ENCODE data around the gene GPS1. TPM values are rescaled to one million over a fixed set of nuclear protein-coding genes. Genes with fewer than 3 reads are reported as not detected.

GPS1 gene
- total and polyA plus RNA-seq, 4 donors = 53.9 to 66.3 (median 58.8) TPM

DNA sequence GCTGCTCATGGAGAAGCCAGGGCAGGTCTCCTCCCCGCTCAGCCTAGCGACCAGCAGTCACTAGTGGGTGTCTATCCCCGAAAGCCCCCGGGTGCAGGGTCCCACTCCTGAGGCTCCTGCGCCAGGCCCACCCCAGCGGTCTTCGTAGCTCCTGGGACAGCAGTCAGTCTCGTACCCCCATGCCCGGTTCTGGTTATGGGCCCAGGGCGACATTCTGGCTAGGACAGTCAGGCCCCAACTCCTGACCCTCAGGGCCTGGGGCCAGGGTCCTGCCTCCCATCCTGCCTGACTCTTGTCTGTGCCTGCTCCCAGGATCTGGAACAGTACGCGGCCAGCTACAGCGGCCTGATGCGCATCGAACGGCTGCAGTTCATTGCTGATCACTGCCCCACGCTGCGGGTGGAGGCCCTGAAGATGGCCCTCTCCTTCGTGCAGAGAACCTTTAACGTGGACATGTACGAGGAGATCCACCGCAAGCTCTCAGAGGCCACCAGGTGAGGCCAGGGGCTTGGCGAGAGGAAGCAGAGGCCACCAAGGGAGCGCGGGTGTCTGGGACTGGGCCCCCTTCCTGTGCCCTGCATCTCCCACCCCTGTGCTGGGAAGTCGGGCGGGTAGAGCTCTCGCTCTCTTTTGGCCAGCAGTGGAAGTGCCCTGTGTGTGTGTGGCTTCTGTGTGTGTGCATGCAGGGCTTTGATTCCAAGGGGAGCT is 2.0 kb downstream of the GPS1 start:
- H3K4me1 ChIP-seq (ENCODE audit: control insufficient read depth in 4 of 4, insufficient read depth in 4 of 4, low read length in 3 of 4) = peaks cover 22 to 46% (median 38%) of the 10 kb centered on the region in 4 donors

DNA sequence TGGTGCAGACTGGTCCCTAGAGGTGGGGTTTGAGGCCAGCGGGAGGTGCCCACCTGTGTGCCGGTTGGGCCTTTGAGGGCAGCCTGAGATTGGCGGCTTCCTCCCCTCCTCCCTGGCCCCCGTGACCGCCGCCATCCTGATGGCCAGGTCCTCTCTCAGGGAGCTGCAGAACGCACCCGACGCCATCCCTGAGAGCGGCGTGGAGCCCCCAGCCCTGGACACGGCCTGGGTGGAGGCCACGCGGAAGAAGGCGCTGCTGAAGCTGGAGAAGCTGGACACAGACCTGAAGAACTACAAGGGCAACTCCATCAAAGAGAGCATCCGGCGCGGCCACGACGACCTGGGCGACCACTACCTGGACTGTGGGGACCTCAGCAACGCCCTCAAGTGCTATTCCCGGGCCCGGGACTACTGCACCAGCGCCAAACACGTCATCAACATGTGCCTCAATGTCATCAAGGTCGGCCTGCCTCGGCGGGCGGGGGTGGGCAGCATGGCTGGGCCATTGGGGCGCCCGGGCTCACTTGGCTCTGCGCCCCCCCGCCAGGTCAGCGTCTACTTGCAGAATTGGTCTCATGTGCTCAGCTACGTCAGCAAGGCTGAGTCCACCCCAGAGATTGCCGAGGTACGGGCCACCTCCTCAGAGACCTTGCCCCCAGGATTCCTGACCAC is 2.8 kb downstream of the GPS1 start:
- Histone ChIP-seq H3K4me1 (ENCODE audit: control insufficient read depth in 4 of 4, insufficient read depth in 4 of 4, low read length in 3 of 4) (peaks cover 17 to 39% (median 30%) of the 10 kb centered on the region in 4 donors), H3K36me3 (ENCODE audit: control insufficient read depth in 4 of 4, insufficient read depth in 3 of 4, low read depth in 1 of 4, low read length in 3 of 4) (peaks cover 4 to 45% (median 19%) of the 10 kb centered on the region in 4 donors), H3K4me3 (ENCODE audit: low read depth in 1 of 3, low read length in 3 of 3) (no peak overlapping the region), H3K27ac (ENCODE audit: low read depth in 1 of 2, low read length in 2 of 2) (no peak overlapping the region), H3K27me3 (ENCODE audit: control insufficient read depth in 4 of 4, insufficient read depth in 4 of 4, low read length in 3 of 4) (no peaks in the 10 kb centered on the region), H3K9me3 (ENCODE audit: control insufficient read depth in 4 of 4, low read length in 3 of 4) (no peaks in the 10 kb centered on the region), H3K9ac (ENCODE audit: low read depth in 1 of 2, low read length in 2 of 2) (no peak overlapping the region)
- TF ChIP-seq GABPA (IDR thresholded peaks at IDR 0.05 in 1 of 2, conservative IDR thresholded peaks at IDR 0.05 in 1 of 2) (no peak), NR2F2 (IDR thresholded peaks at IDR 0.05) (no peak), RXRA (IDR thresholded peaks at IDR 0.05) (no peak), HNF4G (IDR thresholded peaks at IDR 0.05) (no peak), RAD21 (IDR thresholded peaks at IDR 0.05) (no peak), SP1 (IDR thresholded peaks at IDR 0.05) (no peak), FOXA2 (IDR thresholded peaks at IDR 0.05) (no peak), TAF1 (conservative IDR thresholded peaks at IDR 0.05) (no peak)
- TF ChIP-seq, protein P1, sequence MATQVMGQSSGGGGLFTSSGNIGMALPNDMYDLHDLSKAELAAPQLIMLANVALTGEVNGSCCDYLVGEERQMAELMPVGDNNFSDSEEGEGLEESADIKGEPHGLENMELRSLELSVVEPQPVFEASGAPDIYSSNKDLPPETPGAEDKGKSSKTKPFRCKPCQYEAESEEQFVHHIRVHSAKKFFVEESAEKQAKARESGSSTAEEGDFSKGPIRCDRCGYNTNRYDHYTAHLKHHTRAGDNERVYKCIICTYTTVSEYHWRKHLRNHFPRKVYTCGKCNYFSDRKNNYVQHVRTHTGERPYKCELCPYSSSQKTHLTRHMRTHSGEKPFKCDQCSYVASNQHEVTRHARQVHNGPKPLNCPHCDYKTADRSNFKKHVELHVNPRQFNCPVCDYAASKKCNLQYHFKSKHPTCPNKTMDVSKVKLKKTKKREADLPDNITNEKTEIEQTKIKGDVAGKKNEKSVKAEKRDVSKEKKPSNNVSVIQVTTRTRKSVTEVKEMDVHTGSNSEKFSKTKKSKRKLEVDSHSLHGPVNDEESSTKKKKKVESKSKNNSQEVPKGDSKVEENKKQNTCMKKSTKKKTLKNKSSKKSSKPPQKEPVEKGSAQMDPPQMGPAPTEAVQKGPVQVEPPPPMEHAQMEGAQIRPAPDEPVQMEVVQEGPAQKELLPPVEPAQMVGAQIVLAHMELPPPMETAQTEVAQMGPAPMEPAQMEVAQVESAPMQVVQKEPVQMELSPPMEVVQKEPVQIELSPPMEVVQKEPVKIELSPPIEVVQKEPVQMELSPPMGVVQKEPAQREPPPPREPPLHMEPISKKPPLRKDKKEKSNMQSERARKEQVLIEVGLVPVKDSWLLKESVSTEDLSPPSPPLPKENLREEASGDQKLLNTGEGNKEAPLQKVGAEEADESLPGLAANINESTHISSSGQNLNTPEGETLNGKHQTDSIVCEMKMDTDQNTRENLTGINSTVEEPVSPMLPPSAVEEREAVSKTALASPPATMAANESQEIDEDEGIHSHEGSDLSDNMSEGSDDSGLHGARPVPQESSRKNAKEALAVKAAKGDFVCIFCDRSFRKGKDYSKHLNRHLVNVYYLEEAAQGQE (IDR thresholded peaks at IDR 0.05) = no peak
- TF ChIP-seq, protein P2, sequence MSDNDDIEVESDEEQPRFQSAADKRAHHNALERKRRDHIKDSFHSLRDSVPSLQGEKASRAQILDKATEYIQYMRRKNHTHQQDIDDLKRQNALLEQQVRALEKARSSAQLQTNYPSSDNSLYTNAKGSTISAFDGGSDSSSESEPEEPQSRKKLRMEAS (IDR thresholded peaks at IDR 0.05) = no peak
- TF ChIP-seq, protein P3, sequence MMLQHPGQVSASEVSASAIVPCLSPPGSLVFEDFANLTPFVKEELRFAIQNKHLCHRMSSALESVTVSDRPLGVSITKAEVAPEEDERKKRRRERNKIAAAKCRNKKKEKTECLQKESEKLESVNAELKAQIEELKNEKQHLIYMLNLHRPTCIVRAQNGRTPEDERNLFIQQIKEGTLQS (IDR thresholded peaks at IDR 0.05) = no peak
- DNase-seq (ENCODE audit: low spot score) = no peak
- 94% methylated on average over 38 of the region's 38 CpGs for WGBS

More for the DNA sequence above, 2.0 kb downstream of the GPS1 start:
- TF ChIP-seq, protein P1 (IDR thresholded peaks at IDR 0.05) = no peak
- TF ChIP-seq NR2F2 (IDR thresholded peaks at IDR 0.05) (no peak), HNF4A (conservative IDR thresholded peaks at IDR 0.05) (no peak), FOXA2 (IDR thresholded peaks at IDR 0.05) (no peak), GABPA (IDR thresholded peaks at IDR 0.05 in 1 of 2, conservative IDR thresholded peaks at IDR 0.05 in 1 of 2) (no peak), EGR1 (IDR thresholded peaks at IDR 0.05; ENCODE audit: low read depth in 2 of 2) (no peak), YY1 (IDR thresholded peaks at IDR 0.05) (no peak), RAD21 (IDR thresholded peaks at IDR 0.05) (no peak), HNF4G (IDR thresholded peaks at IDR 0.05) (no peak), RXRA (IDR thresholded peaks at IDR 0.05) (no peak)
- TF ChIP-seq, protein P4, sequence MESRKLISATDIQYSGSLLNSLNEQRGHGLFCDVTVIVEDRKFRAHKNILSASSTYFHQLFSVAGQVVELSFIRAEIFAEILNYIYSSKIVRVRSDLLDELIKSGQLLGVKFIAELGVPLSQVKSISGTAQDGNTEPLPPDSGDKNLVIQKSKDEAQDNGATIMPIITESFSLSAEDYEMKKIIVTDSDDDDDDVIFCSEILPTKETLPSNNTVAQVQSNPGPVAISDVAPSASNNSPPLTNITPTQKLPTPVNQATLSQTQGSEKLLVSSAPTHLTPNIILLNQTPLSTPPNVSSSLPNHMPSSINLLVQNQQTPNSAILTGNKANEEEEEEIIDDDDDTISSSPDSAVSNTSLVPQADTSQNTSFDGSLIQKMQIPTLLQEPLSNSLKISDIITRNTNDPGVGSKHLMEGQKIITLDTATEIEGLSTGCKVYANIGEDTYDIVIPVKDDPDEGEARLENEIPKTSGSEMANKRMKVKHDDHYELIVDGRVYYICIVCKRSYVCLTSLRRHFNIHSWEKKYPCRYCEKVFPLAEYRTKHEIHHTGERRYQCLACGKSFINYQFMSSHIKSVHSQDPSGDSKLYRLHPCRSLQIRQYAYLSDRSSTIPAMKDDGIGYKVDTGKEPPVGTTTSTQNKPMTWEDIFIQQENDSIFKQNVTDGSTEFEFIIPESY (IDR thresholded peaks at IDR 0.05) = no peak
- no peak overlapping the region for H3K4me3 ChIP-seq (ENCODE audit: low read depth in 1 of 3, low read length in 3 of 3)
- H3K9me3 ChIP-seq (ENCODE audit: control insufficient read depth in 4 of 4, low read length in 3 of 4) = no peaks in the 10 kb centered on the region
- H3K36me3 ChIP-seq (ENCODE audit: control insufficient read depth in 4 of 4, insufficient read depth in 3 of 4, low read depth in 1 of 4, low read length in 3 of 4) = peaks cover 5 to 37% (median 19%) of the 10 kb centered on the region in 4 donors
- WGBS = 96% methylated on average over 28 of the region's 28 CpGs
- no peak overlapping the region for H3K9ac ChIP-seq (ENCODE audit: low read depth in 1 of 2, low read length in 2 of 2)
- H3K27ac ChIP-seq (ENCODE audit: low read depth in 1 of 2, low read length in 2 of 2) = no peak overlapping the region
- DNase-seq (ENCODE audit: low spot score) = no peak
- H3K27me3 ChIP-seq (ENCODE audit: control insufficient read depth in 4 of 4, insufficient read depth in 4 of 4, low read length in 3 of 4) = no peaks in the 10 kb centered on the region

Data from liver (tissue), 9 donors.